Fibroblast of lung (primary cell): ENCODE data around the gene TRAPPC3L. TPM values are rescaled to one million over a fixed set of nuclear protein-coding genes. Genes with fewer than 3 reads are reported as not detected.

Source experiments
- DNase-seq, 2 donors: peaks; one replicate each; pipeline versions ENCODE4 v3.0.0 to v3.0.0-alpha.2; 2010; ENCODE audit warnings: low read depth in 2 of 2
- H2AFZ ChIP-seq: 2 replicates; pipeline ENCODE4 v1.5.1; 2012; ENCODE audit warnings: low read length, control low read depth, inconsistent platforms
- H3K27ac ChIP-seq: 2 replicates; pipeline ENCODE4 v1.5.1; 2011; ENCODE audit warnings: low read length, control low read depth; ENCODE audit not compliant: insufficient read depth
- H3K27me3 ChIP-seq: 2 replicates; pipeline ENCODE4 v1.5.1; 2011; ENCODE audit warnings: mild to moderate bottlenecking, low read length; ENCODE audit not compliant: control insufficient read depth, insufficient read depth
- H3K36me3 ChIP-seq: 2 replicates; pipeline ENCODE4 v1.5.1; 2011; ENCODE audit warnings: low read length; ENCODE audit not compliant: control insufficient read depth, insufficient read depth
- H3K4me1 ChIP-seq: 2 replicates; pipeline ENCODE4 v1.5.1; 2011; ENCODE audit warnings: low read length; ENCODE audit not compliant: control insufficient read depth, insufficient read depth; ENCODE audit errors: extremely low read depth
- H3K4me2 ChIP-seq: 2 replicates; pipeline ENCODE4 v1.5.1; 2011; ENCODE audit warnings: low read length, control low read depth; ENCODE audit not compliant: insufficient read depth; ENCODE audit errors: extremely low read depth
- H3K4me3 ChIP-seq, 4 experiments: fragments of 200-600 bp in 1 of 4; sonication (generic) in 1 of 4; replicated peaks in 1 of 4; 2 replicates each; pipeline ENCODE4 v1.5.1; 2011 to 2016; ENCODE audit warnings: low read length in 4 of 4, low read depth in 3 of 4, mild to moderate bottlenecking in 3 of 4, control low read depth in 2 of 4, inconsistent platforms in 1 of 4, mixed read lengths in 1 of 4; ENCODE audit not compliant: insufficient read depth in 1 of 4; ENCODE audit errors: control extremely low read depth in 1 of 4
- H3K79me2 ChIP-seq: 2 replicates; pipeline ENCODE4 v1.5.1; 2012; ENCODE audit warnings: mild to moderate bottlenecking, low read length, inconsistent platforms; ENCODE audit not compliant: control insufficient read depth, insufficient read depth
- H3K9ac ChIP-seq: 2 replicates; pipeline ENCODE4 v1.5.1; 2011; ENCODE audit warnings: mild to moderate bottlenecking, low read length, control low read depth; ENCODE audit not compliant: insufficient read depth
- H3K9me3 ChIP-seq: 2 replicates; pipeline ENCODE4 v1.5.1; 2012; ENCODE audit warnings: low read depth, low read length; ENCODE audit not compliant: control insufficient read depth, insufficient read depth
- H4K20me1 ChIP-seq: 2 replicates; pipeline ENCODE4 v1.5.1; 2011; ENCODE audit warnings: low read length; ENCODE audit not compliant: control insufficient read depth, insufficient read depth; ENCODE audit errors: extremely low read depth
- CTCF ChIP-seq, 2 donors: IDR thresholded peaks in 1 of 2; conservative IDR thresholded peaks in 1 of 2; 1 replicate in 1 of 2; 2 replicates in 1 of 2; pipeline ENCODE4 v1.5.1; 2011 to 2012; ENCODE audit warnings: low read length in 2 of 2, control low read depth in 1 of 2, inconsistent platforms in 1 of 2, low read depth in 1 of 2, mild to moderate bottlenecking in 1 of 2
- EZH2 ChIP-seq: IDR thresholded peaks from 2 replicates; pipeline ENCODE4 v1.5.1; 2012; ENCODE audit warnings: low read length, control low read depth, mild to moderate bottlenecking; ENCODE audit errors: missing control alignments
- polyA plus RNA-seq, 2 donors: library from polyadenylated mRNA; depleted of rRNA in 1 of 2; stranded (reverse) in 1 of 2; unstranded in 1 of 2; fragments of >200 nt; gene quantifications; 2 replicates each; pipeline ENCODE4 v1.2.1, GENCODE V29; 2011 to 2012; ENCODE audit warnings: missing spikeins in 1 of 2
- total RNA-seq: library from RNA; depleted of rRNA; stranded (reverse); fragments of >200 nt; gene quantifications from 2 replicates; pipeline ENCODE4 v1.2.1, GENCODE V29; 2014

TRAPPC3L gene
- total and polyA plus RNA-seq, 2 donors (not counting 1 experiment from before 2014, with no cell fraction given), result under 0.01 to 0.05 TPM

- no peak overlapping the region for H3K4me2 ChIP-seq
These were observed 93.6 kb downstream of the TRAPPC3L start for GRCh38 chr6:116451916-116452315.

GRCh38 chr6:116450769-116451740 is 94.4 kb downstream of the TRAPPC3L start:
- Histone ChIP-seq H2AFZ (no peak overlapping the region), H3K27me3 (no peaks in the 10 kb centered on the region), H3K4me3 (no peak overlapping the region), H3K27ac (no peak overlapping the region), H3K9me3 (no peaks in the 10 kb centered on the region), H3K9ac (no peak overlapping the region), H4K20me1 (no peaks in the 10 kb centered on the region), H3K4me2 (no peak overlapping the region), H3K36me3 (no peaks in the 10 kb centered on the region), H3K79me2 (no peaks in the 10 kb centered on the region), H3K4me1 (peaks cover 10% of the 10 kb centered on the region)
- TF ChIP-seq EZH2, result no peak
- TF ChIP-seq CTCF (conservative IDR thresholded peaks at IDR 0.05 in 1 of 2, IDR thresholded peaks at IDR 0.05 in 1 of 2; ENCODE audit: low read depth in 1 of 2, low read length in 2 of 2), result no peak
- no peak for DNase-seq

More at GRCh38 chr6:116451916-116452315, 93.6 kb downstream of the TRAPPC3L start:
- Histone ChIP-seq H3K27ac (no peak overlapping the region), H3K27me3 (no peaks in the 10 kb centered on the region), H3K79me2 (no peaks in the 10 kb centered on the region), H3K4me1 (peaks cover 6% of the 10 kb centered on the region), H3K4me3 (no peak overlapping the region), H4K20me1 (no peaks in the 10 kb centered on the region), H3K9ac (no peak overlapping the region), H2AFZ (no peak overlapping the region), H3K9me3 (no peaks in the 10 kb centered on the region), H3K36me3 (no peaks in the 10 kb centered on the region)
- DNase-seq, result no peak
- TF ChIP-seq EZH2 (no peak), CTCF (conservative IDR thresholded peaks at IDR 0.05 in 1 of 2, IDR thresholded peaks at IDR 0.05 in 1 of 2; ENCODE audit: low read depth in 1 of 2, low read length in 2 of 2) (no peak)

DNA sequence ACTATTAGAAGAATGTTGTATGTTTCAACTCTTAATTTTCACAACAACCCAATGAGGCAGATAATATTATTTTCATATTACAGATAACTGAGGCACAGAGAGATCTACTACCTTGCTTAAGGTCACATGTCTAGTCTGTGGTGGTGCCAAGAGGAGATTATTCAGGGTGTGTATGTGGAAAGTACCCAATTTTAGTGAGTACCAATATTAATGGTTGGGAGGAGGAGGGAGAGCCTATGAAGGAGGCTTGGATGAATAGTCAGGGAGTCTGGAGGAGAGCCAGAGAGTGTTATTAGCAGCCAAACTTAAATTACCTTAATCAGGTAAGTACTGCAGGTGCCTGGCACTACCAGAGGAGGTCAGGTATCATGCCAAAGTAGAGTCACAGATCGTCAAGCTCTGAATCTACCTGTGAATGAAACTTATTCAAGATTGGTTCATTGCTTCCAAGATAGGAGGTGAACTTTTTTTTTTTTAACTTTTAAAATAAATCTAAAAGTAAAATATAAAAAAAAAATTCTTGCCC is 95.2 kb downstream of the TRAPPC3L start:
- Histone ChIP-seq H3K4me2 (no peak overlapping the region), H3K27me3 (no peaks in the 10 kb centered on the region), H3K9me3 (no peaks in the 10 kb centered on the region), H3K36me3 (no peaks in the 10 kb centered on the region), H4K20me1 (no peaks in the 10 kb centered on the region), H3K9ac (no peak overlapping the region), H3K79me2 (no peaks in the 10 kb centered on the region), H3K27ac (no peak overlapping the region), H3K4me1 (peaks cover 10% of the 10 kb centered on the region), H3K4me3 (no peak overlapping the region), H2AFZ (no peak overlapping the region)
- DNase-seq, result no peak
- TF ChIP-seq CTCF (conservative IDR thresholded peaks at IDR 0.05 in 1 of 2, IDR thresholded peaks at IDR 0.05 in 1 of 2; ENCODE audit: low read depth in 1 of 2, low read length in 2 of 2), result no peak
- TF ChIP-seq EZH2, result no peak
